H7 (cell line): ENCODE results near the gene EHBP1. TPM values are rescaled to one million over a fixed set of nuclear protein-coding genes. Genes with fewer than 3 reads are reported as not detected.

ENCODE experiments used
- DNase-seq: peaks from one replicate; pipeline ENCODE4 v3.0.0; 2012
- H3K27me3 ChIP-seq: 2 replicates; pipeline ENCODE4 v1.6.0; 2011; ENCODE audit warnings: mild to moderate bottlenecking, low read length; ENCODE audit not compliant: control insufficient read depth, insufficient read depth
- H3K36me3 ChIP-seq: replicated peaks from 2 replicates; pipeline ENCODE4 v1.5.1; 2011; ENCODE audit warnings: low read length; ENCODE audit not compliant: control insufficient read depth, insufficient read depth
- H3K4me3 ChIP-seq: 2 replicates; pipeline ENCODE4 v1.5.1; 2011; ENCODE audit warnings: low read depth, mild to moderate bottlenecking, control low read depth, low read length, moderate library complexity; ENCODE audit not compliant: insufficient read depth
- total RNA-seq: library from RNA; depleted of rRNA; stranded (reverse); fragments of >200 nt; shearing (Covaris generic); gene quantifications from 2 replicates; pipeline ENCODE4 v1.2.3, GENCODE V29; 2014; rRNA removed

EHBP1 gene
- total RNA-seq = 13.0 and 18.8 TPM in 2 replicates

DNA sequence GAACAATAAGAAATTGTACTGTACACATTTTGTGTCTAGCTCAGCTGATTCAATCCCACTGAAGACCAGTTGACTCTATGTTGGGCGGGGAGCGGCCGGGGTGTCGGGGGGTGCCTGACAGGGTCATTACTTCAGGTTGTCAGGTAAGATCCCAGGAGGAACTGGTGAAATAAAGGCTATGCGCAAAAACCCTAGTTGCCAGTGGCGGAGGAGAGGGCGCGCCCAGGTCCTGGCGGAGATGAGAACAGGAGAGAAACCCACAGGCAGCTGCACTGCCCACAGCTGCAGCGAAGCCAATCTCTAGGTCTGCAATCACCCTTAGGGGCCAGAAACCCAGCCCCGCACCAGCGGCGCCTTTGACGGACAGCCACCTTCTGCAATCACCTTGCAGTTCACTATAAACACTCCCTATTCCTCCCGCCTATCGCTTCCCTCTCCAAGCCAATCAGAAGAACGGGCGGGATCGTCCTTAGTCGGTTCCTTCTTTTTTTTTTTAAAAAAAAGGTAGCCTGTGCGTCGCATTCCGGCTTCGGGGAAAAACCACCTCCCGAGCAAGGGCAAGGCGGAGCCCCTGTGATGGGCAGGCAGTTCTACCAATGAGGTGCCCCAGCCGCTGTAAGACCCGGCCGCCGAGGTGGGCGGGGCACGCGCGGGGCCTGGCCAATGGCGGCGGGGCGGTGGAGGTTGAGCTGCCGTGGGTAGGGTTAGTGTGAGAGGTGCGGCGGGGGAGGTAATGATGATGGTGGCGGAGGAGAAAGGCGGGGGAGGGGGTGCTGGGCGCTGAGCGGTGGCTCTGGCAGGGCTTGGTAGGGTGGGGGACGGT, at the start of gene EHBP1:
EHBP1 (plus strand) TSS at position 707 of the 823 bp plus-strand sequence. CDS start 1,479 bp downstream, outside the sequence.
- Histone ChIP-seq H3K4me3 (peak within 1 kb of the TSS; percentile 92), H3K27me3 (no peaks in the 10 kb centered on the region), H3K36me3 (no peaks in the 10 kb centered on the region; the same call in 1 of the 2 replicates)
- peak; percentile 96 for DNase-seq

DNA sequence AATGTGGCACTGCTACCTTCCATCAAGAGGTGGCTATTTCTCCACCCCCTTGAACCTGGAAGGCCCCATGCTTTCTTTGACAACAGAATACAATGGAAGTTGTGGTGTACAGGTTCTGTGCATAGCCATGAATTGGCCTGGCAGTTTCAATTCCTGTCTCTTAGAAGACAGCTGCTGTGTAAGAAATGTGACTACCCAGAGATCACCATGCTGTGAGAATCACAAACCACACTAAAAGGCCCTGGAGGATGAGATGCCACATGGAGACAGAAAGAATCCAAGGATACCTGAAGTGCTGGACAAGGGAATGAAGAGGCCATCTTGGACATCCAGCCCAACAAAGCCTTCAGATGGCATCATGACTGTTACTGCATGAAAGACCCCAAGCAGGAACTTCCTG, 47.7 kb upstream of the EHBP1 start:
- H3K4me3 ChIP-seq = no peak overlapping the region
- H3K36me3 ChIP-seq = no peaks in the 10 kb centered on the region
- H3K27me3 ChIP-seq = no peaks in the 10 kb centered on the region
- DNase-seq = no peak

DNA sequence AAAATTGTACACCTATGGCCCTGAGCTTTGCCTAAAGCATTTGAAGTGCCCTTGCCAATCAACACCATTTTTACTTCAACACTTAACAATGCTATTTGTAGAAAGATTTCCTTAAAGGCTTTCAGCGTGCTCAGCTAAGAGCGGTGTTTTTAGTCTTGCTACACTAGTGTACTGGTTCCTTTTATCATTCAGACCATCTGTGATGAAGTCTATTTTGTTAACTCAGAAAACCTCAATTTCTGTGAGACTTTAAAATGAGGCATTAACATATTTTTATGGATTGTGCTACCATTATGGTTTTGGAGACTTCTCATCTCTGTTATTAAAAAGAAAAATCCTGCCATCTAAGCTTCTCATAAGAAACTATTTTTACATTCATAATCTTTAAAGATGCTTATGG, 46.6 kb upstream of the EHBP1 start:
- H3K27me3 ChIP-seq = no peaks in the 10 kb centered on the region

DNA sequence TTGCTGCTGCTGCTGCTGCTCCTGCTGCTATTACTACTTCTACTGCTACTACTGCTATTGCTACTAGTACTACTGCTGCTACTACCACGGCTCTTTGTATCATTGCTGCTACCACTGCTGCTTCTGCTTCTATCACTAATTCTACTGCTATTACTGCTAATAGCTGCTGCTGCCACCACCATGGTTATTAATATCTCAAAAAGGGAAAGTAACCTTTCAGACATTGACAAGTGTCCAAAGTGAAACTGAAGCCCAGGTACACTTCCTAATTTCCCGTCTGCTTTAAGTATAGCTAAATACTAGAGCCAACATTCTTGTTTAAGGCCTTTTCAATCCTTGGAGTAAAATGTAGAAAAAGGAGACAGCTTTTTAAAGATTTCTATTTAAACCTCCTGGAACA, 45.4 kb upstream of the EHBP1 start:
- no peak for DNase-seq
- no peak overlapping the region for H3K4me3 ChIP-seq
- no peaks in the 10 kb centered on the region for H3K36me3 ChIP-seq
- H3K27me3 ChIP-seq = no peaks in the 10 kb centered on the region

More for the DNA sequence above, 46.6 kb upstream of the EHBP1 start:
- no peak overlapping the region for H3K4me3 ChIP-seq
- no peak for DNase-seq
- H3K36me3 ChIP-seq = no peaks in the 10 kb centered on the region

DNA sequence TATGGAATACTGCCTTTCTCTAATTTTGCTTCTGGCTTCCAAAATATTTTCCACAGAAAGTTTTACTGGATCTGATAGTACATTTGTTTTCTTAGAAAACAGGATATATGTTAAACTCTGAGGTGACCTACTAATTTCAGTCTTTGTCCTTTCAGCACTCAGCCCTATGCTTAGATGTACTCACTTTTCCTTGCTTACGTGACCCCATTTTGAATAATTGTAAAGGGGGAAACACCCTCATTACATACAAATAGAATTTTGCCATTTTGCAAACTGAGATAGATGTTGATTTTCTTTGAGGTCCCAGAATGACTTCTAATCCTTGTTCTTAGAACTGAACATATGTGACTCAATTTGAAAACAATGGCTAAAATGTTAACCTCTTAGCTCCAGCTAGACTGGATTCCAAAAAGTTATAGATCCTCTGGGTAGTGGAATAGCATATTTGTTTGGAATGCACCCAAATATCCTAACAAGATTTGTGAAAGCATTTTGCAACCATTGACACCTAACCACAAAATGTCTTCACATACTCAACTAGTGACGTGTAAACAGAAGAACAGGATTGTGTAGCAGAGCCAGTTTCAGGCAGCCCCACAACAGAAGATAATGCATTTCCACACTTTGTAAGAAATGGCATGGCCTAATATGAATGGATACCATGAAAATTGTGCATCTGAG, 44.8 kb upstream of the EHBP1 start:
- Histone ChIP-seq H3K4me3 (no peak overlapping the region), H3K36me3 (no peaks in the 10 kb centered on the region), H3K27me3 (no peaks in the 10 kb centered on the region)
- no peak for DNase-seq

DNA sequence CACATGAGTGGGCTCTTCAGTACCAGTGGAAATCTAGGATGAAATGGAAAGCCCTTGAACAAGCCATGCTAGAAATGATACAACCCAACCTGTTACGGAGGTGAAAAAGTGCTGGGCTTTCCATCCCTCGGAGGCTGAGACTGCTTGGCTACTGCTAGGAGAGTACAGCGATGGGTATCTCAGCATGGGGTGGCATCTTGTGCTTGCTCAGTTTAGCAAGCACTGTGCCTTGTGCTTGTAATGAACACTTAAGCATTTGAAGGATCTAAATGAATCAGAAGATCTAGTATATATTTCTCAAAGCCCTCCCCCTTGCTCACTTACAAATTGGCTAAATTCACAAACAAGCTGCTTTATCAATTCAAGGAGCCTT, 44.3 kb upstream of the EHBP1 start:
- H3K36me3 ChIP-seq = no peaks in the 10 kb centered on the region
- H3K4me3 ChIP-seq = no peak overlapping the region
- no peaks in the 10 kb centered on the region for H3K27me3 ChIP-seq
- DNase-seq = peak; percentile 13

DNA sequence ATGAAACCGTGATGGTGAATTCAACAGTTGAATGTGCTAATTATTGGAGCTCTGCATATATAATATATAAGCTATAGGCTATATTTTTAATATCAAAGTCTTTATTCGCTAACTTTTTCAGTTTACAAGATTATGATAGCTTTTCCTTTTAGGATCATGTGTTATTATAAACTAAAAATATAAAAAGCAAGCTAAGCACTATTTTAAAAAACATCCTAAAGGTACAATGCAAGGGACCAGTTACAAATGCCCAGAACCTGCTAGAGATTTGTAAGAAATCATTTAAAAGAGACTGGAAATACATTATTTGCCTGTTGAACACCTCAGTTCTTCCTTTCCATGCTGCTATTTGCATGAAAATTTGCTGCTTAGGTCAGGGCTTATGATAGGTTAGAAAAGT, 43.4 kb upstream of the EHBP1 start:
- no peak for DNase-seq
- Histone ChIP-seq H3K36me3 (no peaks in the 10 kb centered on the region), H3K27me3 (no peaks in the 10 kb centered on the region), H3K4me3 (no peak overlapping the region)

DNA sequence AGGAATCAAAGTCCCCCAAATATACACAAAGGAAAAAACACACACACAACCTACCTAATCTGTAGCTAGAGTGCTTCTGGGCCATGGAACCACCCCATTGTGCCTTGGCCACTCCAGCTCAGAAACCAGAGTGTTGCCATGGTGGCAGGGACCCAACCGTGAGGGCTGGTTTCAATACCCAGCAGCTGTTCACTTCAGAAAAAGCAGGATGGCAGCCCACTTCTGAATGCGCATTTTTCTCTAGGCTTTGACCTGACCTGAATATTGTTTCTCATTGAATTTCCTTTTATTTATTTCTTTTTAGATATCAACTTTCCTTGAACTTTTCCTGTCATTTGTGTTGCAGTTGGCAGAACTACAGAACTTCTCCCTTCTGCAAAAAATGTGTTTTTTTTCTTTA, 43.0 kb upstream of the EHBP1 start:
- Histone ChIP-seq H3K36me3 (no peaks in the 10 kb centered on the region), H3K4me3 (no peak overlapping the region), H3K27me3 (no peaks in the 10 kb centered on the region)
- DNase-seq = peak; percentile 12

DNA sequence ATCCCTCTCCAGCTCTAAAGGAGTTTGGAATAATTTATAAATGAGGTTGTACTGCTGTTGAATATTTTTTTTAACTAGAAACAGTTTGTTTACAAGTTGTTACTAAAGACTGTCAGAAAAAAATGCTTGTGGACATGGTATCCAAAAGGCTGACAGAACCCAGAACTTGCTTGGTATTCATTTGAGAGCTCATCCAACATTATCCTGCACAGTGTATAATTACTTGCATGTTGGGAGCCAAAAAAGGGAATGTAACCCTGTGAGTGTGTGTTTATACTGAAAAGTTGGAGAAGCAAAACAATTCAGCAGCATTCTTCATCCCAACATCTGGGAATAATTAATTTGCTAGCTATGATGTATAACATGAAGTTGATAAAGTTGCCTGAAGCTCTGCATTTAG, 42.1 kb upstream of the EHBP1 start:
- Histone ChIP-seq H3K36me3 (no peaks in the 10 kb centered on the region), H3K27me3 (no peaks in the 10 kb centered on the region), H3K4me3 (no peak overlapping the region)
- DNase-seq = no peak

DNA sequence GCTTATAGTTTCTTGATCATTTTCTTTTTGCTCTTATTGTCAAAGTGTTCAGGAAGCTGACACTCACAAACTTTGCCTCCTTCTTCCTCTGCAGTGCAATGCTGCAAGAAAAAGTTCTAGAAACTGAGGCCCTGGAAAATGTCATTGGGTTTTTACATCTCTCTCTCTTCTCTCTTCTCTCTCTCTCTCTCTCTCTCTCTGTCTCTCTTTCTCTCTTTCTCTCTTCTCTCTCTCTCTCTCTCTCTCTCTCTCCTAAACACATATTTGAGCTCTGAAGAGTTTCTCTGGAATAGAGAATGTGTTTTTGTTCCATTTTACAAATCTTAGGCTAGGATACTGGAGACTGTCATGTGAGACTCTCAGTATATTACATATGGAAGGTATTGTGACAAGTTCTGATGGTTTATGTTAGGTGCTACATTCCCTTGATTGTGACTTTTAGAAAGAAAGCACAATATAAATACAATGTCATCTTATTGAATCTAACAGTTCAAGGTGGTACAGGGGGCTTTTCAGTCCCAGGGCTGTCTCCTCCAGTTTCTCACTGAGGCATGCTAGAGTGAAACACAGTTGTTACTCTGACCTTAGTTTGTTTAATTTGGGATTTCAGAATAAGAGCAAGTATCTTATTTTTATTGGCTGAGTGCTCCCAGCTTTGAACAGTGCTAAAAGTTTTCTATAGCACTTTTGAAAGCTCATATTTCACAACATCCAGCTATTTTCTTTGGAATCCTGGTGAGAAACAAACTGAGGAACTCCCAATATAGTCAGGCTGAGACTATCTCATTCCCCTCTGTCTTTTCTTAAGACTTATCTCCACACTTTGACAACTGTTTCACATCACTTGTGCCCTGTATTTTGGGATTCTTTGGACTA, 41.4 kb upstream of the EHBP1 start:
- no peak for DNase-seq
- no peak overlapping the region for H3K4me3 ChIP-seq

DNA sequence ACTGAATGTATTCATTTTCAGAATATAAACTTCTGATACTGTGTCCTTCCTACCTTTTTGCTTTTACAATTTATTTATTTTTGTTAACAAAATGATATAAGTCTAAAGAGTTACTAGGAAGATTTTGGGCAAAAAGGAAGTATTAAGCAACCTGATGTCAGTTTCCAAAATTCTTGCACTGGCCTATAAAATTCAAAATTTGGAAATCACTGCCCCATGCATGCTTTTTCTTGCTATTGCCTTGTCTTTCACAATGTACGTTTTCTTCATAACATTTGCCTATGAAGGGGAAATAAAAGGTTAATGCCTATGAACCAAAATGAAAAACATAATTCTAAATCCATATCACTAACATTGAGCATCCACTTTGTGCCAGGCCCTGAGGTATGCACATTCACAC, 40.1 kb upstream of the EHBP1 start:
- H3K4me3 ChIP-seq = no peak overlapping the region
- DNase-seq = no peak
- no peaks in the 10 kb centered on the region for H3K27me3 ChIP-seq
- no peaks in the 10 kb centered on the region for H3K36me3 ChIP-seq

More for the DNA sequence above, 41.4 kb upstream of the EHBP1 start:
- no peaks in the 10 kb centered on the region for H3K36me3 ChIP-seq
- H3K27me3 ChIP-seq = no peaks in the 10 kb centered on the region

DNA sequence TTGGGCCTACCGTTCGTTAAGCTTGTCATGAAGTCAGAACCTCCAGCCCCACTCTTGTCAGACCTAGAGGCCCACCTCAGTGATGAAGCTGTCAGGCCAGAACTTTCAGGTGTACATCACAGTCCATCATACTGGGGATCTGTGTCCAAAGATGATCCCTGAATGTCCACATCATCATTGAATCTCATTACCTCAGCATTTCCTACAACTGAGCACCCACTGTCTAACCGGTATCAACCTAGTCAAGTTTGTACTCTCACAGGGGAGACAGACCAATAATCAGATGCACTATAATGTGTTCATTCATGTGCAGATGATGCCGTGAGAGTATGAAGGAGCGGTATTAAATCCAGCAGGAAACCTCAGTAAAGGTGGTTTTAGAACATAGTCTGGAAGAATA, 36.3 kb upstream of the EHBP1 start:
- DNase-seq = no peak
- H3K36me3 ChIP-seq = no peaks in the 10 kb centered on the region
- no peak overlapping the region for H3K4me3 ChIP-seq
- H3K27me3 ChIP-seq = no peaks in the 10 kb centered on the region

DNA sequence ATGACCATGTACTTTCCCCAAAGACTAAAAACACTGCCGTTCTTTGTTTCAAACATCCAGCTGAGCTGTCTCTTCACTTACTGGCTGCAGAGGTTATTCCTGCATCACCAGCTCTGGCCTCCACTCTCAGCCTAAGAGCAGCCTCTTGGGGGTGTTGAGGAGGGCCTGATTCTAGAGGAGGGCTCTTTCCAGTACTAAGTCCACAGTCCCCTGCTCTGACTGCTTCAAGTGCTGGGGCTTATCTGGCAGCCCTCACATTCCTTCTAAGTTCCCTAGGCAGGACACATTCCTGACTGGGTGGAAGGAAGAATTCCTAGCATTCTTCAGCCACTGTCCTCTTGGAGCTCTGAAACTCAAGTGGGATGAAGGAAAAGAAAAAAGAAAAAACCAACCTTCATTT, 32.9 kb upstream of the EHBP1 start:
- H3K36me3 ChIP-seq = no peaks in the 10 kb centered on the region
- H3K27me3 ChIP-seq = no peaks in the 10 kb centered on the region
- no peak overlapping the region for H3K4me3 ChIP-seq
- DNase-seq = peak; percentile 49

DNA sequence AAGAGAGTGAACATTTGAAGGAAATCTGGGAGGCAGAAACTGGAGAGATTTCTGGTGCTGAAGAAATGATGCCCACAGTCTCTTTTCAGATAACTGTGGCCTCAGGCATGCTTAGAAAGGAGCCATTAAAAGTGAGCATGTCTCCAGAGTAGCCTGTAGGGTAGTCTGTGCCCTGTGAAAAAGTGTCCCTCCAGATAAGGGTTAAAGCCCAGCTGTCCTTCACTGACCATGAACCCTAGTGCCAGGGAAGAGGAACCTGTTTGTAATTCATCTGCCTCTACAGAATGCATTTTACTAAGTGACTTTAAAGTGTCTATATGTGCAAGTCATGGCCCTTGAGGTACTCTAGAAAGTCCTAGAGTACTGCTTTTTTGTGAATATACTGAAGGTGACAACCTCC, 30.5 kb upstream of the EHBP1 start:
- H3K27me3 ChIP-seq = no peaks in the 10 kb centered on the region
- no peak for DNase-seq
- H3K36me3 ChIP-seq = no peaks in the 10 kb centered on the region
- H3K4me3 ChIP-seq = no peak overlapping the region
